BLaER1 treated with 17β-estradiol and CSF1 and Interleukin-3, amounts not matched to agents 10 nM and 100 nM (cell line): ENCODE measurements around the gene ST6GAL1.
"Not testable (repeated sequence)": the region's sequence is repeated elsewhere in the genome, so short reads cannot be mapped to it uniquely, and the experiment has no call there.

Source experiments
- H3K27ac ChIP-seq, 11 experiments: shearing (Covaris generic); formaldehyde crosslinking; 2 replicates each; pipeline ENCODE4 v1.8.1; 2022
- H3K27me3 ChIP-seq, 11 experiments: shearing (Covaris generic); formaldehyde crosslinking; 2 replicates each; pipeline ENCODE4 v1.8.1; 2022
- H3K36me3 ChIP-seq, 11 experiments: shearing (Covaris generic); formaldehyde crosslinking; 2 replicates each; pipeline ENCODE4 v1.8.1; 2022
- H3K4me1 ChIP-seq, 10 experiments: shearing (Covaris generic); formaldehyde crosslinking; 2 replicates each; pipeline ENCODE4 v1.8.1; 2022
- H3K4me2 ChIP-seq, 11 experiments: shearing (Covaris generic); formaldehyde crosslinking; 2 replicates each; pipeline ENCODE4 v1.8.1; 2022
- H3K4me3 ChIP-seq, 10 experiments: shearing (Covaris generic); formaldehyde crosslinking; 2 replicates each; pipeline ENCODE4 v1.8.1; 2022
- H3K9ac ChIP-seq, 11 experiments: shearing (Covaris generic); formaldehyde crosslinking; 2 replicates each; pipeline ENCODE4 v1.8.1; 2022
- H3K9me3 ChIP-seq, 11 experiments: shearing (Covaris generic); formaldehyde crosslinking; replicated peaks in 1 of 11; 2 replicates each; pipeline ENCODE4 v1.8.1; 2022
- H4K20me1 ChIP-seq, 11 experiments: shearing (Covaris generic); formaldehyde crosslinking; 2 replicates each; pipeline ENCODE4 v1.8.1; 2022
- Cebpa-rat ChIP-seq, 11 experiments: shearing (Covaris generic); IDR thresholded peaks; 2 replicates each; pipeline ENCODE4 v1.8.1; 2022

Gene ST6GAL1

DNA sequence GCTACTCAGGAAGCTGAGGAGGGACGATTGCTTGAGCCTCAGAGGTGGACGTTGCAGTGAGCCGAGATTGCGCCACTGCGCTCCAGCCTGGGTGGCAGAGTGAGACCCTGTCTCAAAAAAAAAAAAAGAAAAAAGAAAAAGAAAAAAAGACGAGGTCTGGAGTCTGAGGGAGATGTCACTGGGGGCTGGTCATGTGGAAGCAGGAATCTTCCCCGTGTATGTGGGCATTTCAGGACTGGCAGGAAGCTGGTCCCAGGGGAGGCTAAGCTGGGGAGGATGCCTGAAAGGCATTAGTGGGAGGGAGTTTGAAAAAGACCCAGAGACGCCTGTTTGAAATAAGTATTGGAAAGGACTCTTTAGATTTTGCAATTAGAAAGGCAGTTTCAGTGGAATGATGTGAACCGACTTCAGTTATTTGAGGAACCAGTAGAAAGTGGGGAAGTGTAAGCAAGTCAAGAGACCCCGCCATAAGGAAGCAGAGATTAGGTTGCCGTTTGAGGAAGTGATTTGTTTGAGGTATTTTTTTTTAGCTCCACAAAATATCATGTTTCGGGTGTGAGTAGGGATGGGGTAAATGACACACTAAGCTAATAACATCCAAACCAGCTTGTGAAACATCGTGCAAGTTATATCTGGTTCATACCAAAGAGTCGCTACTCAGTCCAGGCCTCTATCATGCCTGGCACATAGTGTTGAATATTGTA lies 55.5 kb downstream of the ST6GAL1 start:
- Histone ChIP-seq H3K27ac (peak overlapping the region in 10 of 11 experiments; percentile 35 to 90 (median 81); a peak in 19 of 22 replicates), H3K4me1 (peaks cover 24 to 67% (median 35%) of the 10 kb centered on the region in 10 experiments), H3K9me3 (peaks cover 0 to 31% (median 15%) of the 10 kb centered on the region in 11 experiments; a peak in 13 of 22 replicates), H3K9ac (peak overlapping the region in 8 of 11 experiments; percentile 51 to 74 (median 70); a peak in 15 of 22 replicates), H3K4me2 (peak overlapping the region; percentile 58 to 92 (median 82)), H3K27me3 (no peaks in the 10 kb centered on the region), H3K36me3 (peaks cover 39 to 88% (median 72%) of the 10 kb centered on the region in 11 experiments), H3K4me3 (peak overlapping the region in 4 of 10 experiments; percentile 13 to 41 (median 29); a peak in 4 of 20 replicates), H4K20me1 (peaks cover 0 to 32% (median 0%) of the 10 kb centered on the region in 11 experiments; a peak in 4 of 22 replicates)
- peak in 2 of 11 experiments; percentile 13 to 42; a peak in 1 of 22 replicates for TF ChIP-seq Cebpa-rat (IDR thresholded peaks at IDR 0.05)

DNA sequence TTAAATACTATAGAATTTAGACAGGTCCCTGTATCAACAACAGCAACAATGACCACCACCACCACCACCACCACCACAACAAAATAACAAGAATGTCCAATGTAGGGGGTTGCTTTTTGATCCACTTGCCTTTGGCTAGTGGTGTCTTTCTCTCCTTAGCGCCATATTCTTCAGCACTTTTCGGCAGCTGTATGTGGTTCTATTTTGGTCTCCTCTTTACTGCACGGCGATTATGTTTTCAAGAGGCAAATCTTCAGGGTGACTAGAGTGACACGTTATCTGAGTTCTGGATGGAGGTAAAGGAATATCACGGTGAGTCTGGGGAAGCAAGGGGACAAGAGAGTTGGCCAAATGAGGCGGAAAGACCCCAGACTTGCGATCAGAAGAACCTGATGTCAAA lies 56.1 kb downstream of the ST6GAL1 start:
- Histone ChIP-seq H3K4me3 (0 out of 20 replicates have a peak overlapping the region, but pooled peaks of 2 of the 10 experiments have one; percentile 8 to 21), H3K4me1 (peaks cover 29 to 73% (median 40%) of the 10 kb centered on the region in 10 experiments), H3K4me2 (peak overlapping the region; percentile 58 to 92 (median 82)), H3K36me3 (peaks cover 37 to 88% (median 72%) of the 10 kb centered on the region in 11 experiments), H3K9ac (peak overlapping the region in 6 of 11 experiments; percentile 65 to 74 (median 70); a peak in 12 of 22 replicates), H3K27me3 (no peaks in the 10 kb centered on the region), H4K20me1 (peaks cover 0 to 32% (median 0%) of the 10 kb centered on the region in 11 experiments; a peak in 5 of 22 replicates), H3K9me3 (peaks cover 0 to 30% (median 16%) of the 10 kb centered on the region in 11 experiments; a peak in 13 of 22 replicates), H3K27ac (peak overlapping the region in 10 of 11 experiments; percentile 31 to 90 (median 81); a peak in 19 of 22 replicates)
- no peak for TF ChIP-seq Cebpa-rat (IDR thresholded peaks at IDR 0.05)

DNA sequence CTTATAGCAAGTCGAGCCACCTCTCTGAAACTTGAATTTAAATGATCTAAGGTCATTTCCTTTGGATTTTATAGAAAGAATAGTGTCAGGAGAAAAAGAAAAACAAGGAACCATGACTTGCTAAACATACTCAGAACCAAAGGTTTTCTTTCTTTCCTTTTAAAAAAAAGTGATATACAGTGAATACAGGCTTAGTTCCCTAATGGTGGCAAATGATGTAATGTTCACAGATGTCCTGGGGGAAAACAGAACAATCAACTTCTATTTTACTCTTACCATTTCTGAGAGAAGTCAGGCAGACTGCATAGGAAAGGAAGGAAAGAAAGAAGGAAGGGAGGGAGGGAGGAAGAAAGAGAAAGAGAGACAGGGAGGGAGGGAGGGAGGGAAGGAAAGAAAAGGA lies 56.5 kb downstream of the ST6GAL1 start:
- Histone ChIP-seq H4K20me1 (peaks cover 0 to 33% (median 0%) of the 10 kb centered on the region in 11 experiments; a peak in 5 of 22 replicates), H3K4me1 (peaks cover 34 to 77% (median 44%) of the 10 kb centered on the region in 10 experiments), H3K9ac (peak overlapping the region in 6 of 11 experiments; percentile 65 to 74 (median 70); a peak in 11 of 22 replicates), H3K4me2 (peak overlapping the region; percentile 58 to 92 (median 82)), H3K27ac (peak overlapping the region in 9 of 11 experiments; percentile 49 to 90 (median 85); a peak in 18 of 22 replicates), H3K36me3 (peaks cover 35 to 88% (median 72%) of the 10 kb centered on the region in 11 experiments), H3K9me3 (peaks cover 0 to 30% (median 20%) of the 10 kb centered on the region in 11 experiments; a peak in 14 of 22 replicates), H3K27me3 (no peaks in the 10 kb centered on the region), H3K4me3 (0 out of 20 replicates have a peak overlapping the region, but pooled peaks of 2 of the 10 experiments have one; percentile 8 to 21)
- no peak for TF ChIP-seq Cebpa-rat (IDR thresholded peaks at IDR 0.05)

DNA sequence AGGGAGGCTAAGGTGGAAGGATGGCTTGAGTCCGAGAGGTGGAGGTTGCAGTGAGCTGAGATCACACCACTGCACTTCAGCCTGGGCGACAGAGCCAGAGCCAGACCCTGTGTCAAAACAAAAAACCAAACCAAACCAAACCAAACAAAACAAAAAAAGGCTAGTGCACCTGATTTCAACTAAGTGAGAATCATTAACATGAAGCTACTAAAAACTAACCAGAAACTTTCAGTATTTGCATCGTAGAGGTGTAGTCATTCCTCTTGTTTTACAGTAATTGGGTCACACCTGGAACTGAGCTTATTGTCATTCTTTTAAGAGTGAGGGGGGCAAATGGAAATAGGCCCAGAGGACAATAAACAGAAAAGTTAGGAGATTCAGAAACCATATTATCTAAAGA lies 58.5 kb downstream of the ST6GAL1 start:
- peaks cover 0 to 21% (median 7%) of the 10 kb centered on the region in 11 experiments; a peak in 14 of 22 replicates for H3K9me3 ChIP-seq
- peaks cover 17 to 87% (median 71%) of the 10 kb centered on the region in 11 experiments; a peak in 21 of 22 replicates for H3K36me3 ChIP-seq
- H3K4me3 ChIP-seq: no peak overlapping the region
- H3K27me3 ChIP-seq: no peaks in the 10 kb centered on the region
- H3K27ac ChIP-seq: no peak overlapping the region; a peak in 1 of 22 replicates
- peaks cover 0 to 53% (median 6%) of the 10 kb centered on the region in 11 experiments; a peak in 8 of 22 replicates for H4K20me1 ChIP-seq
- peaks cover 37 to 92% (median 50%) of the 10 kb centered on the region in 10 experiments for H3K4me1 ChIP-seq
- no peak for TF ChIP-seq Cebpa-rat (IDR thresholded peaks at IDR 0.05)
- no peak overlapping the region for H3K9ac ChIP-seq
- H3K4me2 ChIP-seq: no peak overlapping the region

DNA sequence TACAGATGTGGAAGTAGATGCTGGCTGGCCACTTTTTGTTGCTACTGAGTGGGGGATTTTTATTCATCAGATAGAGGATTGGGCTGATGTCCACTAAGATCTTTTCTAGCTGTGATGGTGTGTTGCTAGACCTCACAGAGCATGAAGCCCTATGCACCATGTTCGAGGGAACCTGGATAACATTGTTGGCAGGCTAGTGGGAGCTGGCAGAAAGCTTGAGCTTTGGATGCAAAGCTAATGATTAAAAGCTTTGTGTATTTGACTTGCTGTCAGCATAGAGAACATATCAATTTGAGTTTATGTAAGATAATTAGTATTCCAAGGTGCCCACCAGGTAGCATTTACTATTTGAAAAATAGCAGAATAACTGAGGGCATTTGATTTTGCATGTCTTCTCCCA lies 59.1 kb downstream of the ST6GAL1 start:
- H3K9me3 ChIP-seq: peaks cover 0 to 16% (median under 1%) of the 10 kb centered on the region in 11 experiments; a peak in 13 of 22 replicates
- H3K9ac ChIP-seq: no peak overlapping the region
- H3K4me1 ChIP-seq: peaks cover 35 to 89% (median 48%) of the 10 kb centered on the region in 10 experiments
- no peak overlapping the region; a peak in 2 of 22 replicates for H3K27ac ChIP-seq
- H3K36me3 ChIP-seq: peaks cover 11 to 84% (median 69%) of the 10 kb centered on the region in 11 experiments; a peak in 21 of 22 replicates
- H3K4me3 ChIP-seq: no peak overlapping the region
- H3K4me2 ChIP-seq: peak overlapping the region in 2 of 11 experiments; percentile 7 to 64; a peak in 4 of 22 replicates
- no peaks in the 10 kb centered on the region for H3K27me3 ChIP-seq
- H4K20me1 ChIP-seq: peaks cover 0 to 58% (median 6%) of the 10 kb centered on the region in 11 experiments; a peak in 8 of 22 replicates
- no peak for TF ChIP-seq Cebpa-rat (IDR thresholded peaks at IDR 0.05)

DNA sequence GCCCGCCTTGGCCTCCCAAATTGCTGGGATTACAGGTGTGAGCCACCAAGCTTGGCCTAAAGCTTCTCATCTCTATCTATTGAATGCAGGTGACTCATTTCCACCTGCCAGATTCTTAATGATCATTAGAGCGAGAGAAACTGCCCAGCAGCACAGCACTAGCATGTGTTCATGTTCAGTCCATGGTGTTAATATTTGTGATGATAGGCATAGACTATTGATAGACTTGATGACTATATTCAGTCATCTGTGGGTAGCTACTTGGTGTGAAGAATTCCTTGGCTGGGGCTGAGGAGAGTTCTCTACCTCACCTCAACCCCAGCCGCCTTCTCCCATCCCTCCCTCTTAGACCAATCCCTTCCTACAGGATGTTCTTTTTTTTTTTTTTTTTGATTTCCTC lies 60.0 kb downstream of the ST6GAL1 start:
- Histone ChIP-seq H3K27ac (no peak overlapping the region; a peak in 2 of 22 replicates), H3K4me2 (peak overlapping the region in 2 of 11 experiments; percentile 51 to 64; a peak in 2 of 22 replicates)

DNA sequence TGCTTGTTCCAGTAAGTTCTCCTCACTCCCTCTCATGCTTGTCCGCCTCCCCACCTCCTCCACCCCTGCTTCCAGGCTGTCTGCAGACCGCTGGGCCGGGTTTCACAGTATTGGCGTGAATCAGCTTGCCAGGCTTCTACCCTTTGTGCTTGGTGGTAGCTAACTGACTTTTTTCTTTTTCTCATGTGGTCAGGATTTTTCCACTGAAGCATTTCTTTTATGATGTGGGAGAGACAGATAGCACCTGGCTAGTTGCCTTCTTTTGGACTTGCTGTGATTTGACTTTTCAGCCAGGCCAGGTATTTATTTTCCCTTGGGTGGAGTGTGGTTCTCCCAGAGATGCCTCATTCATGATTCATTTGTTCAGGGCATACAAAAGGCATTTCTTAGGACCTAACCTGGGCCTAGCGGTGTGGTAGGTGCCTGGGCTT lies 60.6 kb downstream of the ST6GAL1 start:
- no peak for TF ChIP-seq Cebpa-rat (IDR thresholded peaks at IDR 0.05)
- Histone ChIP-seq H3K4me2 (peak overlapping the region in 7 of 11 experiments; percentile 24 to 64 (median 55); a peak in 9 of 22 replicates), H3K4me1 (peaks cover 28 to 83% (median 42%) of the 10 kb centered on the region in 10 experiments), H3K36me3 (peaks cover 11 to 85% (median 64%) of the 10 kb centered on the region in 11 experiments; a peak in 21 of 22 replicates), H3K27me3 (no peaks in the 10 kb centered on the region), H3K9ac (no peak overlapping the region), H4K20me1 (peaks cover 0 to 67% (median 6%) of the 10 kb centered on the region in 11 experiments; a peak in 9 of 22 replicates), H3K27ac (peak overlapping the region in 6 of 11 experiments; percentile 17 to 53 (median 44); a peak in 8 of 22 replicates), H3K4me3 (no peak overlapping the region), H3K9me3 (peaks cover 0 to 16% (median 0%) of the 10 kb centered on the region in 11 experiments; a peak in 7 of 22 replicates)

More for the DNA sequence above, 60.0 kb downstream of the ST6GAL1 start:
- Histone ChIP-seq H3K4me1 (peaks cover 29 to 85% (median 42%) of the 10 kb centered on the region in 10 experiments), H3K27me3 (no peaks in the 10 kb centered on the region), H4K20me1 (peaks cover 0 to 61% (median 6%) of the 10 kb centered on the region in 11 experiments; a peak in 8 of 22 replicates), H3K4me3 (no peak overlapping the region), H3K9ac (no peak overlapping the region), H3K9me3 (peaks cover 0 to 16% (median 0%) of the 10 kb centered on the region in 11 experiments; a peak in 7 of 22 replicates), H3K36me3 (peaks cover 11 to 84% (median 69%) of the 10 kb centered on the region in 11 experiments; a peak in 21 of 22 replicates)
- no peak for TF ChIP-seq Cebpa-rat (IDR thresholded peaks at IDR 0.05)

DNA sequence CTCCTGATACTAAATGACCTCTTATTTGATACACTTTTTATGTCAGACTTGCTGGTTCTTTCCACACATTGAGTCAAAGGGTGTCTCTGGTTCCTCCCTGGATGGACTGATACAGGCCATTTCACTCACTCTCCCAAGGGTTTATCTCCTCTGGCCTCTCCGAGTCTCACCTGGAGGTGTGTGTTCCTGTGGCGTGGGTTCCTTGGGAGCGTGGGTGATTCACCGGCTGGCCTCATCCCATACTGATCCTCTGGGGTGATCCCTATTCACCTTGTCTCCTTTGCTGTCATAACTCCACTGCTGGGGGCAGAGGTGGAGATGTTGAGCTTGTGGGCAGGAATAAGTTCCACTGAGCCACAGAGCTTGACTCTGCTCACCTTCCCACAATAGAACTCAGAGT lies 61.1 kb downstream of the ST6GAL1 start:
- no peak for TF ChIP-seq Cebpa-rat (IDR thresholded peaks at IDR 0.05)
- H3K4me1 ChIP-seq: peaks cover 28 to 85% (median 42%) of the 10 kb centered on the region in 10 experiments
- H3K4me3 ChIP-seq: no peak overlapping the region
- no peaks in the 10 kb centered on the region for H3K27me3 ChIP-seq
- H3K27ac ChIP-seq: peak overlapping the region in 7 of 11 experiments; percentile 17 to 53 (median 39); a peak in 11 of 22 replicates
- H4K20me1 ChIP-seq: peaks cover 0 to 73% (median 12%) of the 10 kb centered on the region in 11 experiments; a peak in 10 of 22 replicates
- H3K36me3 ChIP-seq: peaks cover 15 to 86% (median 67%) of the 10 kb centered on the region in 11 experiments; a peak in 21 of 22 replicates
- peak overlapping the region; percentile 11 to 64 (median 51); a peak in 17 of 22 replicates for H3K4me2 ChIP-seq
- no peak overlapping the region for H3K9ac ChIP-seq
- peaks cover 0 to 16% (median 0%) of the 10 kb centered on the region in 11 experiments; a peak in 7 of 22 replicates for H3K9me3 ChIP-seq

DNA sequence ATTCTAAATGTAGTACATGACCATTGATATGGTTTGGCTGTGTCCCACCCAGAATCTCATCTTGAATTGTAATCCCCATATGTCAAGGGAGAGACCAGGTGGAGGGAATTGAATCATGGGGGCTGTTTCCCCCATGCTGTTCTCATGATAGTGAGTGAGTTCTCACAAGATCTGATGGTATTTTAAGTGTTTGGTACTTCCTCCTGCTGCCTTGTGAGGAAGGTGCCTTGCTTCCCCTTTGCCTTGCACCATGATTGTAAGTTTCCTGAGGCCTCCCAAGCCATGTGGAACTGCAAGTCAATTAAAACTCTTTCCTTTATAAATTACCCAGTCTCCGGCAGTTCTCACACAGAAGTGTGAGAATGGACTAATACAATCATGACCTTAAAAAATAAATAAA lies 61.8 kb downstream of the ST6GAL1 start:
- H3K4me3 ChIP-seq, H3K27me3 ChIP-seq, H3K9ac ChIP-seq: not testable (repeated sequence)
- H3K9me3 ChIP-seq: peaks cover 0 to 16% (median 0%) of the 10 kb centered on the region in 11 experiments; a peak in 7 of 22 replicates
- H3K4me2 ChIP-seq: peak overlapping the region in 9 of 11 experiments; percentile 11 to 64 (median 53); a peak in 15 of 22 replicates
- peaks cover 0 to 79% (median 13%) of the 10 kb centered on the region in 11 experiments; a peak in 11 of 22 replicates for H4K20me1 ChIP-seq
- peak overlapping the region in 6 of 11 experiments; percentile 17 to 53 (median 44); a peak in 11 of 22 replicates for H3K27ac ChIP-seq
- H3K4me1 ChIP-seq: peaks cover 26 to 86% (median 43%) of the 10 kb centered on the region in 10 experiments
- peaks cover 19 to 90% (median 73%) of the 10 kb centered on the region in 11 experiments; a peak in 21 of 22 replicates for H3K36me3 ChIP-seq
